K562 (cell line): ENCODE data around the gene SLAIN2. TPM values are rescaled to one million over a fixed set of nuclear protein-coding genes. Genes with fewer than 3 reads are reported as not detected.

Experiments used
- ATF2 ChIP-seq: sonication (generic); formaldehyde crosslinking; IDR thresholded peaks from 2 replicates; pipeline ENCODE4 v1.8.1; 2022; ENCODE audit warnings: missing genetic modification reagents
- BCOR ChIP-seq: fragments of 450-650 bp; IDR thresholded peaks from 2 replicates; pipeline ENCODE4 v1.6.1; 2016
- BRD4 ChIP-seq: fragments of 200-600 bp; sonication (generic); IDR thresholded peaks from 2 replicates; pipeline ENCODE4 v1.6.1; 2017; ENCODE audit warnings: inconsistent platforms
- CEBPB ChIP-seq: fragments of 450-650 bp; IDR thresholded peaks from 2 replicates; pipeline ENCODE4 v1.6.1; 2016; ENCODE audit warnings: missing genetic modification characterization, missing compliant biosample characterization
- ELF1 ChIP-seq: fragments of 200-800 bp; sonication (Bioruptor generic); IDR thresholded peaks from 2 replicates; pipeline ENCODE4 v1.6.1; 2016; ENCODE audit warnings: missing genetic modification characterization, missing compliant biosample characterization
- ESRRB ChIP-seq: fragments of 250-450 bp; sonication (Bioruptor Pico); IDR thresholded peaks from 2 replicates; pipeline ENCODE4 v1.5.0; 2020; ENCODE audit warnings: mild to moderate bottlenecking, moderate library complexity, borderline replicate concordance
- ETV6 ChIP-seq, 3 experiments: fragments of 150-350 bp in 1 of 3; sonication (generic) in 1 of 3; formaldehyde crosslinking in 1 of 3; IDR thresholded peaks; 2 replicates each; pipeline versions ENCODE4 v1.6.1 to v1.8.0; 2014 to 2022; ENCODE audit warnings: borderline replicate concordance in 2 of 3, low read depth in 2 of 3, antibody characterized with exemption in 1 of 3, low read length in 1 of 3, mild to moderate bottlenecking in 1 of 3, missing genetic modification reagents in 1 of 3
- FOXM1 ChIP-seq, 2 experiments: fragments of 450-650 bp in 1 of 2; sonication (generic) in 1 of 2; formaldehyde crosslinking in 1 of 2; IDR thresholded peaks; 2 replicates each; pipeline versions ENCODE4 v1.6.1 to v1.9.0; 2017 to 2022; ENCODE audit warnings: low read depth in 2 of 2, mild to moderate bottlenecking in 2 of 2, missing genetic modification reagents in 1 of 2, moderate library complexity in 1 of 2
- ILF3 ChIP-seq: fragments of 450-650 bp; IDR thresholded peaks from 2 replicates; pipeline ENCODE4 v1.6.1; 2018; ENCODE audit warnings: antibody characterized with exemption, mild to moderate bottlenecking, moderate library complexity, borderline replicate concordance
- KAT2B ChIP-seq: IDR thresholded peaks from one replicate; pipeline ENCODE4 v1.6.1; 2012; ENCODE audit warnings: low read depth, mild to moderate bottlenecking, control low read depth, inconsistent platforms, low read length, moderate library complexity
- SIN3A ChIP-seq, 2 experiments: fragments of 150-350 bp in 1 of 2; IDR thresholded peaks; 2 replicates each; pipeline ENCODE4 v1.6.1; 2011 to 2016; ENCODE audit warnings: borderline replicate concordance in 2 of 2, low read depth in 2 of 2, low read length in 2 of 2, mild to moderate bottlenecking in 2 of 2, moderate library complexity in 2 of 2; ENCODE audit not compliant: control insufficient read depth in 1 of 2
- ZBTB33 ChIP-seq: sonication (generic); formaldehyde crosslinking; IDR thresholded peaks from 2 replicates; pipeline ENCODE4 v1.8.1; 2023; ENCODE audit warnings: mild to moderate bottlenecking, missing genetic modification reagents
- polyA plus RNA-seq, 8 experiments: library from polyadenylated mRNA; depleted of rRNA in 4 of 8; stranded (reverse) in 5 of 8; unstranded in 3 of 8; fragments of >200 nt; fragmentation: Nextera tagmentation in 2 of 8; fragmentation: Illumina TruSeq in 1 of 8; extraction: Ambion mirVana in 2 of 8; extraction: Trizol in 1 of 8; gene quantifications; 2 replicates each; pipeline versions ENCODE4 v1.2.1 to v1.2.3, GENCODE V29; 2011 to 2014; ENCODE audit warnings: inconsistent platforms in 1 of 8, missing spikeins in 1 of 8
- total RNA-seq, 7 experiments: library from RNA; depleted of rRNA in 6 of 7; stranded (reverse); fragments of >200 nt in 6 of 7; fragmentation: Illumina TruSeq in 2 of 7; extraction: Trizol in 2 of 7; gene quantifications; 2 replicates each; pipeline versions ENCODE4 v1.2.1 to v1.2.3, GENCODE V29; 2011 to 2021; ENCODE audit warnings: low replicate concordance in 1 of 7
- TF ChIP-seq, protein P1 (sequence below): sonication (generic); formaldehyde crosslinking; IDR thresholded peaks from 2 replicates; pipeline ENCODE4 v1.8.0; 2022; ENCODE audit warnings: missing genetic modification reagents, mild to moderate bottlenecking, moderate library complexity, borderline replicate concordance
- TF ChIP-seq, protein P2 (sequence below): fragments of 200-800 bp; sonication (Bioruptor generic); IDR thresholded peaks from 2 replicates; pipeline ENCODE4 v1.6.1; 2017; ENCODE audit warnings: missing genetic modification characterization, missing compliant biosample characterization

SLAIN2 gene
- total and polyA plus RNA-seq, 9 of the 15 experiments (the other 6 are each of a cell fraction or from before 2014, with no cell fraction given), result 3.5 to 116 (median 35.0) TPM

- TF ChIP-seq, protein P1, sequence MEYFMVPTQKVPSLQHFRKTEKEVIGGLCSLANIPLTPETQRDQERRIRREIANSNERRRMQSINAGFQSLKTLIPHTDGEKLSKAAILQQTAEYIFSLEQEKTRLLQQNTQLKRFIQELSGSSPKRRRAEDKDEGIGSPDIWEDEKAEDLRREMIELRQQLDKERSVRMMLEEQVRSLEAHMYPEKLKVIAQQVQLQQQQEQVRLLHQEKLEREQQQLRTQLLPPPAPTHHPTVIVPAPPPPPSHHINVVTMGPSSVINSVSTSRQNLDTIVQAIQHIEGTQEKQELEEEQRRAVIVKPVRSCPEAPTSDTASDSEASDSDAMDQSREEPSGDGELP (CRISPR knock-in tag), result peak; percentile 63; the same call in 1 of the 2 replicates
- TF ChIP-seq CEBPB (tag) (no peak), ILF3 (no peak), ZBTB33 (0 out of 2 replicates have a peak, but pooled peaks have one; percentile 21), ELF1 (tag) (peak; percentile 68), ATF2 (CRISPR knock-in tag) (0 out of 2 replicates have a peak, but pooled peaks have one; percentile 38), KAT2B (no peak), ETV6 (IDR thresholded peaks at IDR 0.05; ENCODE audit: borderline replicate concordance in 1 of 2, low read depth in 2 of 2, low read length in 1 of 2) (peak in 1 of 2 experiments; percentile 24; a peak in 1 of 4 replicates), ETV6 (CRISPR knock-in tag; IDR thresholded peaks at IDR 0.05; ENCODE audit: borderline replicate concordance) (no peak), BRD4 (peak; percentile 18; the same call in 1 of the 2 replicates), BCOR (no peak), FOXM1 (IDR thresholded peaks at IDR 0.05; ENCODE audit: low read depth) (no peak; the same call in 1 of the 2 replicates), FOXM1 (CRISPR knock-in tag; IDR thresholded peaks at IDR 0.05; ENCODE audit: low read depth) (0 out of 2 replicates have a peak, but pooled peaks have one; percentile 35), SIN3A (IDR thresholded peaks at IDR 0.05; ENCODE audit: borderline replicate concordance in 2 of 2, control insufficient read depth in 1 of 2, low read depth in 2 of 2, low read length in 2 of 2) (peak in 1 of 2 experiments; percentile 16; a peak in 1 of 4 replicates), ESRRB (peak; percentile 24; the same call in 1 of the 2 replicates)
- TF ChIP-seq, protein P2, sequence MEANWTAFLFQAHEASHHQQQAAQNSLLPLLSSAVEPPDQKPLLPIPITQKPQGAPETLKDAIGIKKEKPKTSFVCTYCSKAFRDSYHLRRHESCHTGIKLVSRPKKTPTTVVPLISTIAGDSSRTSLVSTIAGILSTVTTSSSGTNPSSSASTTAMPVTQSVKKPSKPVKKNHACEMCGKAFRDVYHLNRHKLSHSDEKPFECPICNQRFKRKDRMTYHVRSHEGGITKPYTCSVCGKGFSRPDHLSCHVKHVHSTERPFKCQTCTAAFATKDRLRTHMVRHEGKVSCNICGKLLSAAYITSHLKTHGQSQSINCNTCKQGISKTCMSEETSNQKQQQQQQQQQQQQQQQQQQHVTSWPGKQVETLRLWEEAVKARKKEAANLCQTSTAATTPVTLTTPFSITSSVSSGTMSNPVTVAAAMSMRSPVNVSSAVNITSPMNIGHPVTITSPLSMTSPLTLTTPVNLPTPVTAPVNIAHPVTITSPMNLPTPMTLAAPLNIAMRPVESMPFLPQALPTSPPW (CRISPR knock-in tag), result peak; percentile 92
Observed at GRCh38 chr4:48340965-48341775, at the start of gene SLAIN2 (continued).
